Bronchial epithelial cell (primary cell): ENCODE data around the gene KCNK4. TPM values are rescaled to one million over a fixed set of nuclear protein-coding genes. Genes with fewer than 3 reads are reported as not detected.

Source experiments
- DNase-seq: peaks from one replicate; pipeline ENCODE4 v3.0.0-alpha.2; 2010; ENCODE audit warnings: low read depth
- FAIRE-seq: peaks from 2 replicates; lab custom pipeline; 2011; peaks lifted over from hg19 to GRCh38; lab: Jason Lieb, UNC
- H3K27me3 ChIP-seq: 2 replicates; pipeline ENCODE4 v1.5.1; 2011; ENCODE audit warnings: low read length; ENCODE audit not compliant: control insufficient read depth, insufficient read depth
- H3K36me3 ChIP-seq: 2 replicates; pipeline ENCODE4 v1.5.1; 2011; ENCODE audit warnings: low read length; ENCODE audit not compliant: control insufficient read depth, insufficient read depth
- H3K4me3 ChIP-seq: 2 replicates; pipeline ENCODE4 v1.5.1; 2011; ENCODE audit warnings: mild to moderate bottlenecking, low read depth, low read length, control low read depth
- total RNA-seq: library from RNA; depleted of rRNA; stranded (reverse); fragments of >200 nt; gene quantifications from 2 replicates; pipeline ENCODE4 v1.2.1, GENCODE V29; 2014
- TF ChIP-seq, protein P1 (sequence below): IDR thresholded peaks from 2 replicates; pipeline ENCODE4 v1.5.1; 2011; ENCODE audit warnings: mild to moderate bottlenecking, moderate library complexity, low read length, control low read depth, inconsistent platforms; ENCODE audit not compliant: insufficient read depth, severe bottlenecking

Gene KCNK4
- total RNA-seq, 1 donor from 2014 or later: under 0.01 TPM

DNA sequence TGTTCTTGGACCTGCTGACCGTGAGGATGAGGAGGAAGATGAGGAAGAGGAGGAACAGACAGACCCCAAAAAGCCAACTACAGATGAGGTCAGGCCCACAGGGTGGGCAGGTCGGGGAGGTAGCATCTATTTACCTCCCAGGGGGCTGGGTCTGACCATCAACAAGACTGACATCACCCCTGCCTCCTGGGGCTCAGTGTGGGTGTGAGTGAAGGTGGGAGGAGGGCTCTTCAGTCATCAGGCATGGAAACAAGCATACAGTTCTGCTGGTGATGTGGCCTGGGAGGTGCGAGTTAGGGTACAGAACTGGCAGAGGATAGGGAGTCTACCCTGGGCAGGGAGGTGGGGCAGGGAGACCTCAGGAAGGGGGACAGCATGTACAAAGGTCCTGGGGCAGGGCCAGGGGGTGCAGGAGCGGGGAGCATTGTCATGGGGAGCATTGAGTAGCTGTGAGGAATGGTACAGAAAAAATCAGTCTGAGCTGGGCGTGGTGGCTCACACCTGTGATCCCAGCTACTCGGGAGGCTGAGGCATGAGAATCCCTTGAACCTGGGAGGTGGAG is 30.9 kb upstream of the KCNK4 start:
- no peak for DNase-seq
- H3K36me3 ChIP-seq: peaks cover 65% of the 10 kb centered on the region
- no peak overlapping the region for H3K4me3 ChIP-seq
- H3K27me3 ChIP-seq: no peaks in the 10 kb centered on the region
- TF ChIP-seq, protein P1, sequence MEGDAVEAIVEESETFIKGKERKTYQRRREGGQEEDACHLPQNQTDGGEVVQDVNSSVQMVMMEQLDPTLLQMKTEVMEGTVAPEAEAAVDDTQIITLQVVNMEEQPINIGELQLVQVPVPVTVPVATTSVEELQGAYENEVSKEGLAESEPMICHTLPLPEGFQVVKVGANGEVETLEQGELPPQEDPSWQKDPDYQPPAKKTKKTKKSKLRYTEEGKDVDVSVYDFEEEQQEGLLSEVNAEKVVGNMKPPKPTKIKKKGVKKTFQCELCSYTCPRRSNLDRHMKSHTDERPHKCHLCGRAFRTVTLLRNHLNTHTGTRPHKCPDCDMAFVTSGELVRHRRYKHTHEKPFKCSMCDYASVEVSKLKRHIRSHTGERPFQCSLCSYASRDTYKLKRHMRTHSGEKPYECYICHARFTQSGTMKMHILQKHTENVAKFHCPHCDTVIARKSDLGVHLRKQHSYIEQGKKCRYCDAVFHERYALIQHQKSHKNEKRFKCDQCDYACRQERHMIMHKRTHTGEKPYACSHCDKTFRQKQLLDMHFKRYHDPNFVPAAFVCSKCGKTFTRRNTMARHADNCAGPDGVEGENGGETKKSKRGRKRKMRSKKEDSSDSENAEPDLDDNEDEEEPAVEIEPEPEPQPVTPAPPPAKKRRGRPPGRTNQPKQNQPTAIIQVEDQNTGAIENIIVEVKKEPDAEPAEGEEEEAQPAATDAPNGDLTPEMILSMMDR: no peak
- FAIRE-seq: no peak

DNA sequence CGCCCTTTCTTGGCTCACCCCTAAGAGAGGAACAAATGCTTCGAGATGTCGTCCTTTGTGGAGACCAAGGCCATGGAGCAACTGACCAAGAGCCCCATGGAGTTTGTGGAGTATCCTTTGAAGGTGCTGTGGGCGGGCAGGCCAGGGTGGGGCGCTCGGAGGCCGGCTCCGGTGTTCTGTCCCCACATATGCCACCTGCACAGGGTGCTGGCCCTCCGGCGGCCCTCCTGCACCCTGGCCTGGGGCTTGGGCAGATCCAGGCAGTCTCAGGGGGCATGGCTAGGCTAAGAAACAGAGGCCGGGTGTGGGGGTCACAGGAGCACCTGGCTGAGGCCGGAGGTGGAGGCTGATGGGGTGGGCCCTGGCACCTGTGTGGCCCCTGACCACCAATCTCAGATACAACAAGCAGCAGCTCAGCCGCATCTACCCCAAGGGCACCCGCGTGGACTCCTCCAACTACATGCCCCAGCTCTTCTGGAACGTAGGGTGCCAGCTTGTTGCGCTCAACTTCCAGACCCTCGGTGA is 29.5 kb upstream of the KCNK4 start:
- peaks cover 62% of the 10 kb centered on the region for H3K36me3 ChIP-seq
- no peak overlapping the region for H3K4me3 ChIP-seq
- DNase-seq (no peak), FAIRE-seq (no peak)
- H3K27me3 ChIP-seq: no peaks in the 10 kb centered on the region
- TF ChIP-seq, protein P1: no peak

DNA sequence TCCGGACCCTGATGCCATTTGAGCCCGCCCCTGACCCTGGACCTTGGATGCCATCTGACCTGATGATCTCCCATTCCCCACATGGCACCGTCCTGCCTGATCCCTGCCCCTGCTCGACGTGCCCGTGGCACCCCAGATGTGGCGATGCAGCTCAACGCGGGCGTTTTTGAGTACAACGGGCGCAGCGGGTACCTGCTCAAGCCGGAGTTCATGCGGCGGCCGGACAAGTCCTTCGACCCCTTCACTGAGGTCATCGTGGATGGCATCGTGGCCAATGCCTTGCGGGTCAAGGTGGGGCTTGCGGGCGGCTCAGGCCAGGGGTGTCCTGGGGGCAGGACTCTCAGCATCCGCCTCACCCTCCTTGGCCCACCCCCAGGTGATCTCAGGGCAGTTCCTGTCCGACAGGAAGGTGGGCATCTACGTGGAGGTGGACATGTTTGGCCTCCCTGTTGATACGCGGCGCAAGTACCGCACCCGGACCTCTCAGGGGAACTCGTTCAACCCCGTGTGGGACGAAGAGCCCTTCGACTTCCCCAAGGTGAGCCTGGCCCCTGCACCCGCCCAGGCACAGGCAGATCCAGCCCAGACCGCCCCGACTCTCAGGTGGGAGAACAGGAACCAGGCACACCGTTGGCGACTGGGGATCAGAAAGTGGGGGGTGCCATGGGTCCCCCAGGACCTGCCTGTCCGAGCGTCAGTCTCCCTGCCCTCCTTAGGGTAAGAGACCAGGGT is 28.7 kb upstream of the KCNK4 start:
- FAIRE-seq (no peak), DNase-seq (no peak)
- TF ChIP-seq, protein P1: no peak
- no peak overlapping the region for H3K4me3 ChIP-seq
- peaks cover 61% of the 10 kb centered on the region for H3K36me3 ChIP-seq
- H3K27me3 ChIP-seq: no peaks in the 10 kb centered on the region

DNA sequence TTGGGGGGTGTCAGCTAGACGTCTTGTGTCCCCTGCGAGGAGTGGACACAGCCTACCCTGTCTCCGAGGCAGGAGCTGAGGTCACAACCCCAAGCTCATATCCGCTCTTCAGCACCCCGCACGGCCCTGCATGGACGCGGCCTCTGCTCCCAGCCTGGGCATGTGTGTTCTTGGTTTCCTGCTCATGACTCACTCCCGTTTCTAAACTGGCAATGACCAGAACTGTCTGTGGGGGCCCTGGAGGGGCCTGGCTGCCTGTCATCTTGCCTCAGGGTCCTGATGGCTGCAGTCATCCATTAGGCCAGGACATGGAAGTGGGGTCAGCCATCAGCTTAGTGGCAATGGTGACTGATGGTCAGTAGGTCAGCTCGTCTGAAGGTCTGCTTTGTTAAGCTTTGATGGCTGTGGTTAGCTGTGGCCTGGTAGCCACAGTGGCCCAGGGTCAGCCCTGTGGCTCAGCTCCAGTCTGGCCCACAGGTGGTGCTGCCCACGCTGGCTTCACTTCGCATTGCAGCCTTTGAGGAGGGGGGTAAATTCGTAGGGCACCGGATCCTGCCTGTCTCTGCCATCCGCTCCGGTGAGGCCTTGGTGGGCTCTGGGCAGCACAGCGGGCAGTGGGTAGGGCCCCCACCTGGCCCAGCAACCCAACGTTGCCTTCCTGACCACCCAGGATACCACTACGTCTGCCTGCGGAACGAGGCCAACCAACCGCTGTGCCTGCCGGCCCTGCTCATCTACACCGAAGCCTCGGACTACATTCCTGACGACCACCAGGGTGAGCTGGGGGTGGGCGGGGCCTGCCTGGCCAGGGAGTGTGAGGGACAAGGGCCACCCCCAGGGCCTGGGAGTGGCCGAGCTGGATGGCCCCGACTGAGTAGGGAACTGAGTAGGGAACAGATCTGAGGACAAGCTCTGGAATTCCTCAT is 27.8 kb upstream of the KCNK4 start:
- DNase-seq: peak; percentile 62
- Histone ChIP-seq H3K36me3 (peaks cover 59% of the 10 kb centered on the region), H3K27me3 (no peaks in the 10 kb centered on the region), H3K4me3 (no peak overlapping the region)
- no peak for FAIRE-seq
- TF ChIP-seq, protein P1: no peak

DNA sequence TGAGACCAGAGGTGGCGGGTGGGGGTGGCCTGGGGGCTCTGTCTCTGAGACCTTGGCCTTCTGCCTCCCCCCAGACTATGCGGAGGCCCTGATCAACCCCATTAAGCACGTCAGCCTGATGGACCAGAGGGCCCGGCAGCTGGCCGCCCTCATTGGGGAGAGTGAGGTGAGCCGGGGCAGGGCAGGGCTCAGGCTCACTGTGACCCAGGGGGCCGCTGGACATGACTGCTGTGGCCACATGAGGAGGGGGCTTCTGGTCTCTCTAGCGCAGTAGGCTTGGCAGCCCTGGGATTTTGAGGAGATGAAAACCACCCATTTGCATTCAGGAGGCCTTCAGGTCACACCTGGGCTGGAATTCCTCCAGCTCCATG is 27.2 kb upstream of the KCNK4 start:
- TF ChIP-seq, protein P1: no peak
- Histone ChIP-seq H3K27me3 (no peaks in the 10 kb centered on the region), H3K36me3 (peaks cover 56% of the 10 kb centered on the region), H3K4me3 (no peak overlapping the region)
- no peak for FAIRE-seq
- DNase-seq: no peak
